ENCODE data around the gene ACOD1. TPM values are rescaled to one million over a fixed set of nuclear protein-coding genes. Genes with fewer than 3 reads are reported as not detected.
A peak's percentile ranks its signal among the peaks of the same experiment; 100 is the strongest.
"Not testable (repeated sequence)": the region's sequence is repeated elsewhere in the genome, so short reads cannot be mapped to it uniquely, and the experiment has no call there.

Gene ACOD1
- polyA plus RNA-seq (2013, experiment 1 of 2) = not detected
- polyA plus RNA-seq (2013, experiment 2 of 2) = not detected

GRCh38 chr13:76948149-76948548, at the start of gene ACOD1:
Gene ACOD1, plus strand, starts transcription at chr13:76948511. Its CDS starts 48 bp downstream, at chr13:76948559.
- H3K36me3 ChIP-seq (ENCODE audit: control insufficient read depth, insufficient read depth, low read length) = no peaks in the 10 kb centered on the region
- H3K27ac ChIP-seq (ENCODE audit: low read depth, low read length) = no peak within 1 kb of the TSS
- H3K27me3 ChIP-seq (ENCODE audit: insufficient read depth, low read length, poor library complexity) = no peaks in the 10 kb centered on the region
- no peak within 1 kb of the TSS for H2AK5ac ChIP-seq (ENCODE audit: low read length)
- H3K18ac ChIP-seq (ENCODE audit: low read length) = no peak within 1 kb of the TSS
- no peak for DNase-seq
- H3K56ac ChIP-seq (ENCODE audit: low read length) = no peak within 1 kb of the TSS
- H2BK5ac ChIP-seq (ENCODE audit: low read length) = no peak within 1 kb of the TSS
- no peak within 1 kb of the TSS for H3K4me3 ChIP-seq (ENCODE audit: low read length)
- no peak within 1 kb of the TSS for H3K9ac ChIP-seq (ENCODE audit: low read length)
- H3K4ac ChIP-seq (ENCODE audit: low read depth, low read length) = no peak within 1 kb of the TSS
- H3K4me2 ChIP-seq (ENCODE audit: low read length) = no peak within 1 kb of the TSS
- no peak within 1 kb of the TSS for H4K5ac ChIP-seq (ENCODE audit: low read length)
- H2BK120ac ChIP-seq (ENCODE audit: low read depth, low read length) = no peak within 1 kb of the TSS
- whole genome bisulfite sequencing (ENCODE audit: extremely low coverage, insufficient coverage, low lambda C conversion rate) = no CpG with 5 or more reads among the region's 2 CpGs
- H3K23ac ChIP-seq (ENCODE audit: low read length) = no peak within 1 kb of the TSS
- no peak within 1 kb of the TSS for H2BK15ac ChIP-seq (replicated peaks; ENCODE audit: low read depth)
- no peak within 1 kb of the TSS for H4K8ac ChIP-seq (ENCODE audit: low read depth, low read length)
- H3K79me2 ChIP-seq (ENCODE audit: control insufficient read depth, insufficient read depth, low read length) = no peaks in the 10 kb centered on the region
- H3K4me1 ChIP-seq (ENCODE audit: control insufficient read depth, low read depth, low read length) = no peaks in the 10 kb centered on the region
- no peaks in the 10 kb centered on the region for H3K79me1 ChIP-seq (ENCODE audit: low read length)

GRCh38 chr13:76899066-76899465, 49.2 kb upstream of the ACOD1 start:
- DNase-seq = not testable (repeated sequence)

GRCh38 chr13:76903544-76904162, 44.7 kb upstream of the ACOD1 start:
- Histone ChIP-seq H3K4me2 (ENCODE audit: low read length) (no peak overlapping the region), H3K27me3 (ENCODE audit: insufficient read depth, low read length, poor library complexity) (no peaks in the 10 kb centered on the region), H2AK5ac (ENCODE audit: low read length) (no peak overlapping the region), H3K9ac (ENCODE audit: low read length) (no peak overlapping the region), H2BK15ac (replicated peaks; ENCODE audit: low read depth) (no peak overlapping the region), H3K23ac (ENCODE audit: low read length) (no peak overlapping the region), H3K4ac (ENCODE audit: low read depth, low read length) (no peak overlapping the region), H3K27ac (ENCODE audit: low read depth, low read length) (no peak overlapping the region), H3K79me1 (ENCODE audit: low read length) (no peaks in the 10 kb centered on the region), H3K79me2 (ENCODE audit: control insufficient read depth, insufficient read depth, low read length) (no peaks in the 10 kb centered on the region), H3K4me3 (ENCODE audit: low read length) (no peak overlapping the region), H3K56ac (ENCODE audit: low read length) (no peak overlapping the region), H3K36me3 (ENCODE audit: control insufficient read depth, insufficient read depth, low read length) (no peaks in the 10 kb centered on the region), H2BK120ac (ENCODE audit: low read depth, low read length) (no peak overlapping the region), H4K8ac (ENCODE audit: low read depth, low read length) (no peak overlapping the region), H3K4me1 (ENCODE audit: control insufficient read depth, low read depth, low read length) (no peaks in the 10 kb centered on the region), H2BK5ac (ENCODE audit: low read length) (no peak overlapping the region), H4K5ac (ENCODE audit: low read length) (no peak overlapping the region), H3K18ac (ENCODE audit: low read length) (no peak overlapping the region)
- WGBS (ENCODE audit: extremely low coverage, insufficient coverage, low lambda C conversion rate) = no CpG with 5 or more reads among the region's 3 CpGs
- DNase-seq = peak; percentile 81

More at GRCh38 chr13:76899066-76899465, 49.2 kb upstream of the ACOD1 start:
- H3K4me2 ChIP-seq (ENCODE audit: low read length); H3K56ac ChIP-seq (ENCODE audit: low read length); H2BK5ac ChIP-seq (ENCODE audit: low read length); H3K18ac ChIP-seq (ENCODE audit: low read length); H3K27me3 ChIP-seq (ENCODE audit: insufficient read depth, low read length, poor library complexity); H3K9ac ChIP-seq (ENCODE audit: low read length); H4K8ac ChIP-seq (ENCODE audit: low read depth, low read length); H2BK120ac ChIP-seq (ENCODE audit: low read depth, low read length); H3K36me3 ChIP-seq (ENCODE audit: control insufficient read depth, insufficient read depth, low read length); H3K23ac ChIP-seq (ENCODE audit: low read length); H2BK15ac ChIP-seq (replicated peaks; ENCODE audit: low read depth); H4K5ac ChIP-seq (ENCODE audit: low read length); H3K4ac ChIP-seq (ENCODE audit: low read depth, low read length); H3K4me3 ChIP-seq (ENCODE audit: low read length); H2AK5ac ChIP-seq (ENCODE audit: low read length); H3K27ac ChIP-seq (ENCODE audit: low read depth, low read length); H3K79me1 ChIP-seq (ENCODE audit: low read length); H3K79me2 ChIP-seq (ENCODE audit: control insufficient read depth, insufficient read depth, low read length); H3K4me1 ChIP-seq (ENCODE audit: control insufficient read depth, low read depth, low read length): not testable (repeated sequence)
- WGBS (ENCODE audit: extremely low coverage, insufficient coverage, low lambda C conversion rate) = no CpG with 5 or more reads among the region's 4 CpGs

GRCh38 chr13:76904507-76904906, 43.8 kb upstream of the ACOD1 start:
- no peak overlapping the region for H3K27ac ChIP-seq (ENCODE audit: low read depth, low read length)
- no peaks in the 10 kb centered on the region for H3K79me2 ChIP-seq (ENCODE audit: control insufficient read depth, insufficient read depth, low read length)
- H3K4me2 ChIP-seq (ENCODE audit: low read length) = no peak overlapping the region
- H4K8ac ChIP-seq (ENCODE audit: low read depth, low read length) = no peak overlapping the region
- no peak overlapping the region for H3K4ac ChIP-seq (ENCODE audit: low read depth, low read length)
- no peak for DNase-seq
- no peaks in the 10 kb centered on the region for H3K36me3 ChIP-seq (ENCODE audit: control insufficient read depth, insufficient read depth, low read length)
- no peak overlapping the region for H2BK15ac ChIP-seq (replicated peaks; ENCODE audit: low read depth)
- H3K9ac ChIP-seq (ENCODE audit: low read length) = no peak overlapping the region
- no peak overlapping the region for H4K5ac ChIP-seq (ENCODE audit: low read length)
- no peak overlapping the region for H2AK5ac ChIP-seq (ENCODE audit: low read length)
- no peaks in the 10 kb centered on the region for H3K27me3 ChIP-seq (ENCODE audit: insufficient read depth, low read length, poor library complexity)
- no peak overlapping the region for H3K4me3 ChIP-seq (ENCODE audit: low read length)
- no peaks in the 10 kb centered on the region for H3K79me1 ChIP-seq (ENCODE audit: low read length)
- no peak overlapping the region for H3K18ac ChIP-seq (ENCODE audit: low read length)
- no peak overlapping the region for H3K56ac ChIP-seq (ENCODE audit: low read length)
- no peaks in the 10 kb centered on the region for H3K4me1 ChIP-seq (ENCODE audit: control insufficient read depth, low read depth, low read length)
- H2BK5ac ChIP-seq (ENCODE audit: low read length) = no peak overlapping the region
- no CpG with 5 or more reads among the region's 2 CpGs for WGBS (ENCODE audit: extremely low coverage, insufficient coverage, low lambda C conversion rate)
- H3K23ac ChIP-seq (ENCODE audit: low read length) = no peak overlapping the region
- H2BK120ac ChIP-seq (ENCODE audit: low read depth, low read length) = no peak overlapping the region

- H3K27ac ChIP-seq (ENCODE audit: low read depth, low read length) = no peak overlapping the region
- no peak overlapping the region for H2AK5ac ChIP-seq (ENCODE audit: low read length)
- WGBS (ENCODE audit: extremely low coverage, insufficient coverage, low lambda C conversion rate) = no CpG with 5 or more reads among the region's 3 CpGs
- no peak overlapping the region for H3K4me3 ChIP-seq (ENCODE audit: low read length)
- no peak overlapping the region for H3K18ac ChIP-seq (ENCODE audit: low read length)
- H3K4ac ChIP-seq (ENCODE audit: low read depth, low read length) = no peak overlapping the region
- H3K9ac ChIP-seq (ENCODE audit: low read length) = no peak overlapping the region
- H2BK15ac ChIP-seq (replicated peaks; ENCODE audit: low read depth) = no peak overlapping the region
- no peaks in the 10 kb centered on the region for H3K27me3 ChIP-seq (ENCODE audit: insufficient read depth, low read length, poor library complexity)
- H3K4me2 ChIP-seq (ENCODE audit: low read length) = no peak overlapping the region
- H2BK120ac ChIP-seq (ENCODE audit: low read depth, low read length) = no peak overlapping the region
- no peak overlapping the region for H3K23ac ChIP-seq (ENCODE audit: low read length)
- no peak overlapping the region for H2BK5ac ChIP-seq (ENCODE audit: low read length)
- no peaks in the 10 kb centered on the region for H3K79me2 ChIP-seq (ENCODE audit: control insufficient read depth, insufficient read depth, low read length)
- no peaks in the 10 kb centered on the region for H3K4me1 ChIP-seq (ENCODE audit: control insufficient read depth, low read depth, low read length)
- no peak overlapping the region for H4K8ac ChIP-seq (ENCODE audit: low read depth, low read length)
- no peaks in the 10 kb centered on the region for H3K79me1 ChIP-seq (ENCODE audit: low read length)
- no peak for DNase-seq
- H3K36me3 ChIP-seq (ENCODE audit: control insufficient read depth, insufficient read depth, low read length) = no peaks in the 10 kb centered on the region
- no peak overlapping the region for H4K5ac ChIP-seq (ENCODE audit: low read length)
- H3K56ac ChIP-seq (ENCODE audit: low read length) = no peak overlapping the region
These were observed 35.8 kb upstream of the ACOD1 start for GRCh38 chr13:76912476-76912875.

- WGBS (ENCODE audit: extremely low coverage, insufficient coverage, low lambda C conversion rate) = no CpG with 5 or more reads among the region's 4 CpGs
These were observed 34.4 kb upstream of the ACOD1 start for GRCh38 chr13:76913898-76914297.

More at GRCh38 chr13:76913898-76914297, 34.4 kb upstream of the ACOD1 start:
- no peak overlapping the region for H2BK5ac ChIP-seq (ENCODE audit: low read length)
- no peak overlapping the region for H4K5ac ChIP-seq (ENCODE audit: low read length)
- no peaks in the 10 kb centered on the region for H3K79me1 ChIP-seq (ENCODE audit: low read length)
- no peaks in the 10 kb centered on the region for H3K4me1 ChIP-seq (ENCODE audit: control insufficient read depth, low read depth, low read length)
- no peaks in the 10 kb centered on the region for H3K79me2 ChIP-seq (ENCODE audit: control insufficient read depth, insufficient read depth, low read length)
- DNase-seq = no peak
- no peak overlapping the region for H3K4me2 ChIP-seq (ENCODE audit: low read length)
- no peak overlapping the region for H3K27ac ChIP-seq (ENCODE audit: low read depth, low read length)
- H3K27me3 ChIP-seq (ENCODE audit: insufficient read depth, low read length, poor library complexity) = no peaks in the 10 kb centered on the region
- H2BK15ac ChIP-seq (replicated peaks; ENCODE audit: low read depth) = no peak overlapping the region
- no peak overlapping the region for H3K18ac ChIP-seq (ENCODE audit: low read length)
- H3K36me3 ChIP-seq (ENCODE audit: control insufficient read depth, insufficient read depth, low read length) = no peaks in the 10 kb centered on the region
- no peak overlapping the region for H3K56ac ChIP-seq (ENCODE audit: low read length)
- H3K4ac ChIP-seq (ENCODE audit: low read depth, low read length) = no peak overlapping the region
- H3K9ac ChIP-seq (ENCODE audit: low read length) = no peak overlapping the region
- no peak overlapping the region for H2BK120ac ChIP-seq (ENCODE audit: low read depth, low read length)
- H3K23ac ChIP-seq (ENCODE audit: low read length) = no peak overlapping the region
- H2AK5ac ChIP-seq (ENCODE audit: low read length) = no peak overlapping the region
- H3K4me3 ChIP-seq (ENCODE audit: low read length) = no peak overlapping the region
- H4K8ac ChIP-seq (ENCODE audit: low read depth, low read length) = no peak overlapping the region
